Neural crest cell (in vitro differentiated cells): ENCODE measurements around the gene KIF26B. TPM values are rescaled to one million over a fixed set of nuclear protein-coding genes. Genes with fewer than 3 reads are reported as not detected.

Experiments used
- DNase-seq: peaks from one replicate; pipeline ENCODE4 v3.0.0; 2021; ENCODE audit warnings: low read depth, mixed read lengths, low spot score
- H3K27ac Mint-ChIP-seq: one replicate; pipeline ENCODE4 v1.8.0; 2021; ENCODE audit warnings: mild to moderate bottlenecking, mixed read lengths; ENCODE audit not compliant: unreplicated experiment
- H3K27me3 Mint-ChIP-seq: 2 replicates; pipeline ENCODE4 v1.8.0; 2021; ENCODE audit warnings: low read depth, mild to moderate bottlenecking, mixed read lengths
- H3K36me3 Mint-ChIP-seq: 2 replicates; pipeline ENCODE4 v1.8.0; 2021; ENCODE audit warnings: low read depth, mild to moderate bottlenecking, mixed read lengths
- H3K4me1 Mint-ChIP-seq: 2 replicates; pipeline ENCODE4 v1.8.0; 2021; ENCODE audit warnings: mixed read lengths
- H3K4me3 Mint-ChIP-seq: one replicate; pipeline ENCODE4 v1.8.0; 2021; ENCODE audit warnings: mild to moderate bottlenecking, mixed read lengths
- H3K9me3 Mint-ChIP-seq: 2 replicates; pipeline ENCODE4 v1.8.0; 2021; ENCODE audit warnings: mixed read lengths
- CTCF ChIP-seq: fragments of 200-600 bp; sonication (generic); conservative IDR thresholded peaks from 2 replicates; pipeline ENCODE4 v1.5.0; 2021; ENCODE audit warnings: antibody characterized with exemption, mild to moderate bottlenecking
- total RNA-seq: library from RNA; stranded (reverse); gene quantifications from 2 replicates; pipeline ENCODE4 v1.2.1, GENCODE V29; 2021

Gene KIF26B
- total RNA-seq, 1 donor from 2014 or later = 6.2 TPM

DNA sequence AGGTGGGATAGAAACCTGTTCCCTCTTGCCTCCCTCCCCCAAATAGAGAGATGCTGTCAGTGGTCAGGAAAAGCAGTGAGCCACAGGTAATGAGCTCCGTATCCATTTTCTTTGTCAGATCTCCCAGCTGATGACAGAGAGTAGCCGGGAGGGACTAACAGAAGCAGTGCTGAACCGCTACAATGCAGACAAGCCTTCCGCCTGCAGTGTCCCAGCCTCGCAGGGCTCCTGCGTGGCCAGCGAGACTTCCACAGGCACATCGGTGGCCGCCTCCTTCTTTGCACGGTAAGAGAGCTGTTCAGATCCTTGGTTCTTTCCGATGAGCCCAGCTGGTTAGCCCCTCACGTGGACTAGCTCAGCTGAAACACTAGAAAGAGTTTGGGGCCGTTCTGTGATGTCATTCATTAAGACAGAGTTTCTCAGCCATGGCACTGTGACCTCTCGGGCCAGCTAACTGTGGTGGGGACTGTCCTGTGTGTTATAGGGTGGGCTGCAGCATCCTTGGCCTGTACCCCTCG lies 264.7 kb downstream of the KIF26B start:
- no peak for DNase-seq
- Mint-ChIP-seq H3K36me3 (no peaks in the 10 kb centered on the region), H3K27ac (no peak overlapping the region), H3K4me1 (peaks cover 30% of the 10 kb centered on the region), H3K27me3 (peaks cover 8% of the 10 kb centered on the region), H3K4me3 (no peak overlapping the region), H3K9me3 (no peaks in the 10 kb centered on the region)
- no peak for TF ChIP-seq CTCF

GRCh38 chr1:245419989-245420388 lies 265.2 kb downstream of the KIF26B start:
- Mint-ChIP-seq H3K36me3 (no peaks in the 10 kb centered on the region), H3K4me3 (no peak overlapping the region), H3K27ac (no peak overlapping the region), H3K9me3 (no peaks in the 10 kb centered on the region), H3K4me1 (peaks cover 30% of the 10 kb centered on the region), H3K27me3 (peaks cover 8% of the 10 kb centered on the region)
- no peak for DNase-seq
- no peak for TF ChIP-seq CTCF

DNA sequence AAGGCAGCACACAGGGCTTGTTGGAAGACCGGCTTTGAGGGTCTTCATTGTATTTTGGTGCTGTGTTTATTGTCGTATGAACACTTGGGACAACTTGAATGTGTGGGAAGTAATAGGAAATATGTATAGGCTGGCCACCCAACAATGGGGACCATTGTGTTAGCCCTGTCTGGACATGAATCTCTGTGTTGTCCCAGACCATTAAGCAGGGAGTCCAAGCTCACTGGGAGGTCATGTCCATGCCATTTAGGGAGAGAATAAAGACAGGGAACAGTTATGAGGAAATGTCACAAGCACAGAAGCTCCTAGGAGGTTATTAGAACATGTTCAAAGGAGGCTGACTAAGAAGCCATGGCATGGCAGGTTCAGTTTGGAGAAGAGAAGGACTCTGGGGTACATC lies 266.1 kb downstream of the KIF26B start:
- no peak for TF ChIP-seq CTCF
- no peak for DNase-seq
- Mint-ChIP-seq H3K27me3 (peaks cover 8% of the 10 kb centered on the region), H3K4me3 (no peak overlapping the region), H3K9me3 (no peaks in the 10 kb centered on the region), H3K36me3 (no peaks in the 10 kb centered on the region), H3K4me1 (peaks cover 30% of the 10 kb centered on the region), H3K27ac (no peak overlapping the region)

DNA sequence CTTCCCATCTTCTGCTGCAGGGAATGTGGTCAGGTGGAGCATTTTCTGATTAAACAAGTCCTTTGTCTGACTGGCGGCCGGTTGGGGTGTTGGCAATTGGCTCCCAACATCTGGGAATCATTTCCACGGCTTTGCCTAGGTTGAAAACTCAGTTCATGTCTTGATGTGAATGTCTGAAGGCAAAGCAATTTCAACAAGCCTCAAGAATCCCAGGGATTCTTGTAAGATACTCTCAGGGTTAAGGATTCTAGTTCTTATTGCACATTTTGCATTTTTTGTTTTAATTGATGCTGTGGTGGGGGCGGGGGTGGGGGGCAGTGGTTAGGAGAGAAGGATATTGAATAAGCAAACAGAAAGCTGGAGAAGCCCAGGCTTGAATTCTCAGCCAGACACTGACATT lies 273.9 kb downstream of the KIF26B start:
- Mint-ChIP-seq H3K27ac (peak overlapping the region; percentile 22), H3K9me3 (peaks cover 6% of the 10 kb centered on the region), H3K27me3 (no peaks in the 10 kb centered on the region), H3K36me3 (peaks cover 4% of the 10 kb centered on the region), H3K4me1 (peaks cover 14% of the 10 kb centered on the region), H3K4me3 (no peak overlapping the region)
- no peak for DNase-seq
- TF ChIP-seq CTCF = no peak

DNA sequence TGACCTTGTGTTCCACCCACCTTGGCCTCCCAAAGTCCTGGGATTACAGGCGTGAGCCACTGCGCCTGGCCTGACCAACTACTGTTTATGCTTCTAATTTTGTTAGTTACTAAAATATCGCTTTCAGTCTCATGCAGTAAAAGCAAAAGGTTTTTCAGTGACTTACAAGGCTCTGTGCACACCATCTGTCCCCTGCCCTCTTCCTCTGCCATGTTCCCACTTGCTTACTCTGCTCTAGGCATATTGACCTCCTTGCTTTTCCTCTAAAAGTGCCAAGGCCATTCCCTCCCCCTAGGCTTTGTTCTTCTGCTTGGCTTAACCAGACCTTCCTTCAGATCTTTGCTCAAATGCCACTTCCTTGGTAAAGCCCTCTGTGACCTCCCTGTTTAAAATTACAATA lies 276.9 kb downstream of the KIF26B start:
- H3K36me3 Mint-ChIP-seq = peaks cover 3% of the 10 kb centered on the region
- H3K9me3 Mint-ChIP-seq = peaks cover 2% of the 10 kb centered on the region
- no peak for TF ChIP-seq CTCF
- no peak for DNase-seq
- H3K4me1 Mint-ChIP-seq = peaks cover 14% of the 10 kb centered on the region
- no peak overlapping the region for H3K27ac Mint-ChIP-seq
- peaks cover 2% of the 10 kb centered on the region for H3K27me3 Mint-ChIP-seq
- no peak overlapping the region for H3K4me3 Mint-ChIP-seq
